GM13977 (cell line): ENCODE data around the gene ADD3.
"Not testable (repeated sequence)": the region's sequence is repeated elsewhere in the genome, so short reads cannot be mapped to it uniquely, and the experiment has no call there.

ENCODE experiments used
- DNase-seq: peaks from one replicate; pipeline ENCODE4 v3.0.0; 2012; ENCODE audit warnings: low spot score
- CTCF ChIP-seq: IDR thresholded peaks from 2 replicates; pipeline ENCODE4 v1.5.1; 2012; ENCODE audit warnings: mild to moderate bottlenecking, control low read depth; ENCODE audit not compliant: insufficient read depth; ENCODE audit errors: extremely low read depth, missing control alignments
- in situ Hi-C: fragments of 300-500 bp; cut with MboI; formaldehyde crosslinking; loops from one replicate; pipeline ENCODE4 v1.12.0; 2022; ENCODE audit warnings: low sequenced_read_pairs, low pct_unique_long_range_greater_than_20kb, mixed read lengths, inconsistent platforms; ENCODE audit not compliant: unreplicated experiment

Gene ADD3

GRCh38 chr10:110107430-110107829 is 99.6 kb downstream of the ADD3 start:
- in situ Hi-C loops, result no loop called here
- no peak for DNase-seq
- no peak for TF ChIP-seq CTCF

- no peak for DNase-seq
- in situ Hi-C loops, result no loop called here
- no peak for TF ChIP-seq CTCF
These were observed 100.1 kb downstream of the ADD3 start for GRCh38 chr10:110107887-110108286.

DNA sequence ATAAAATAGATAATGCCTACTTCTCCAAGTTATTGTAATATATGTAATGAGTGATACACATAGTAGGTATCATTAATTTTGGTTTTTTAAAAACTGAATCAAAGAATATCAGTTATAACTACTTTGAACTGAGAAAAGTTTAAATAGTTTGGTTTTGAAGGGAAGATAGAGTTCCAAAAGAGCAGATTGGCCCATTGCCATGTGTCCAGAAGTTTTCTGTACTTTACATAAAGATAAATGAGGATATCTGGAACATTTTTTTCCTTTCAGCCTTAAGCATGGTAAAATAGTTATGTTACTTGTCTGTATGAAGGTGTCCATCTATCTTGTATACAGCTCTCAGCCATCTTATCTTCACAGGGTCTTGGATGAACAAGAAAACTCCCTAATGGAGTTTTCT is 101.7 kb downstream of the ADD3 start:
- in situ Hi-C loops, result no loop called here
- no peak for DNase-seq
- no peak for TF ChIP-seq CTCF

- DNase-seq, result no peak
- no peak for TF ChIP-seq CTCF
These were observed 102.6 kb downstream of the ADD3 start for GRCh38 chr10:110110338-110110737.

DNA sequence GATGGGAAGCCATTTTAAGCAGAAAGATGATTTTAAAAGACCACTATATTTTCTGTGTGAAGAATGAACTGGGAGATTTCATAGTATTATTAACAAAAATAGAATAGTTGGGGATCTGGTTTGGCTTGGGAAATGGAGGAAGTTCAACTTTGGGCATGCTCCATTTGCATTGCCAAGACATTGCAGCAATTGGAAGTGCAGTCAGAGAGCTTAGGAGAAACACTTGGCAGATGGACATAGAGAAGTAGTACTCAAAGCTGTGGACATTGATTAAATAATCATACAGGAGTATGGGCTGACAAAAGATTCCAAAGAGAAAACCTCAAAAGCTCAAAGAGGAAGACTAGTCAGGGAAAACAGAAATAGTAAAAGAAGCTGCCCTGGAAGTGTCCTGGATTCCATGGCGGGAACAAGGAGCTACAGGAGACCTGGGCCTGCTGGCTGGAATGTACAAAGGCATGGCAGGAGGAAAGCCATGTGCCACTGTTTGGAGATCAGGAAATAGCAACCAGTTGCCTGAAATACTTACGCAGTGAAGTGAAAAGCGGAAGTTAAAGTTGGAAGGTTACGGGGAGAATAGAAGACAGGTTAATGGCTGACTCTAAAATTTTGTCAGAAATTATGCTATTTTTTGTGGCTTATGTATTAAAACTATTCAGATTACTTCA is 106.0 kb downstream of the ADD3 start:
- in situ Hi-C loops, result no loop called here
- no peak for DNase-seq
- no peak for TF ChIP-seq CTCF

More at GRCh38 chr10:110110338-110110737, 102.6 kb downstream of the ADD3 start:
- in situ Hi-C loops, result no loop called here

DNA sequence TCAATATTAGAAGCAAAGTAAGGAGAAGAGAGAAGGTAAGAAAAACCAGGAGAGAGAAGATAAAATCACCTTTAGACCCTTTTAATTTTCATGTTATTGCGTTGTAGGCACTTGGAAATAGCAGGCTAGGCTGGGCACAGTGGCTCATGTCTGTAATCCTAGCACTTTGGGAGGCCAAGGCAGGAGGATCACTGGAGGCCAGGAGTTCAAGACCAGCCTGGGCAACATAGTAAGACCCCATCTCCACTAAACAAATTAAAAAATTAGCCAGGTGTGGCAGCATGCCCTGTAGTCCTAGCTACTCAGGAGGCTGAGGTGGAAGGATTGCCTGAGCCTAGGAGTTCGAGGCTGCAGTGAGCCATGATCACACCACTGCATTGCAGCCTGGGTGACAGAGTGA is 106.9 kb downstream of the ADD3 start:
- in situ Hi-C loops, DNase-seq: not testable (repeated sequence)

DNA sequence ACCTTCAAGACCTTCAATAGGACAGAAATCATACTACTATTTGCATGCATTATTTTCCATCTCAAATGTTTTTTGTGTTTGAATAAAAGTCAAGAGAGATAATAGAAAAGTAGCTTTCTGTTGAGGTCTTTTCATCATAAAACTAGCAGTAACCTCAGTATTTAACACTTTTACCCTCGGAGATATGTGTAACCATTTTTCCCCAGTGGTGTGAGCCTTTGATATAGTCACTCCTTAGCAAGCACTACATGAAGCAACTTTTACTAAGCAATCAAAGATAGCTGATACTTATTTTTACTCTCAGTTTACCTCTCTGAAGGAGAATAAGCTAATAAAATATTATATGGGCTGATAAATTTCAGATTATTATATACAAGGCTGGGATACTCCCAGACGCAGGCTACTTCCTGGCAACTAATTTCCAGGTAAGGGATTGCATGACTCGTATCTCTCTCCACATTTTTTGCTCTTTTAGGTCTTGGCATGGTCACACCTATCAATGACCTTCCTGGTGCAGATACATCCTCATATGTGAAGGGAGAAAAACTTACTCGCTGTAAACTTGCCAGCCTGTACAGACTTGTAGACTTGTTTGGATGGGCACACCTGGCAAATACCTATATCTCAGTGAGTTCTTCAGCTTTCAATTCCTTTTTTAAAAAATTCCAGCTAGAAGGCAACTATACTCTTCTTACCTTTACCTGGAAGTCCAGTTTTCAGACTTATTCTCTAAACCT is 108.2 kb downstream of the ADD3 start:
- in situ Hi-C loops, result no loop called here
- no peak for TF ChIP-seq CTCF
- no peak for DNase-seq
